ENCODE measurements around the gene FBXL4.

- TF ChIP-seq POLR2A (IDR thresholded peaks at IDR 0.05; ENCODE audit: low read length) (no peak), GATA1 (IDR thresholded peaks at IDR 0.05; ENCODE audit: low read depth, low read length) (no peak)
Measured at GRCh38 chr6:98894810-98895209, 52.9 kb downstream of the FBXL4 start.

All from erythroblast (primary cell).